Astrocyte of the spinal cord (primary cell): ENCODE measurements around the gene NPL.

Experiments
- DNase-seq: peaks from one replicate; pipeline ENCODE4 v3.0.0; 2011; ENCODE audit warnings: low read depth, low spot score
- H3K4me3 ChIP-seq: 2 replicates; pipeline ENCODE4 v1.5.1; 2011; ENCODE audit warnings: low read depth, mild to moderate bottlenecking, low read length, moderate library complexity
- in situ Hi-C: cut with HindIII; loops from 2 replicates; pipeline ENCODE4 v1.10.0; 2017; ENCODE audit warnings: low sequenced_read_pairs
- TF ChIP-seq, protein P1 (sequence below): IDR thresholded peaks from 2 replicates; pipeline ENCODE4 v1.5.1; 2012; ENCODE audit warnings: low read depth, mild to moderate bottlenecking, low read length, inconsistent platforms

The NPL gene

DNA sequence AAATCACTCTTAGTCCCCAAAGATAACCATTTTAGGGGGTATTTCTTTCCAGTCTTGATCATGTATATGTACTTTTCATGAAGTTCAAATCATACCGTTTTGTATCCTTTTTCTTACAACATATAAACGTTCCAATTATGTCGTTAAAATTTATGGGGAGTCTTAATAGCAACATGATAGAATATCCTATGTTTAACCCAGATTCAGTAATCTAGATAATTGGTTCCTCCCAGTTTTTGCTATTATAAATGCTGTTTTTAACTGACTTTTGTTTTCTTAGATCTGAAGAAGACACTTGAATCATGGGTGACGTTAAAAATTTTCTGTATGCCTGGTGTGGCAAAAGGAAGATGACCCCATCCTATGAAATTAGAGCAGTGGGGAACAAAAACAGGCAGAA is 52.7 kb downstream of the NPL start:
- no peak for DNase-seq
- TF ChIP-seq, protein P1, sequence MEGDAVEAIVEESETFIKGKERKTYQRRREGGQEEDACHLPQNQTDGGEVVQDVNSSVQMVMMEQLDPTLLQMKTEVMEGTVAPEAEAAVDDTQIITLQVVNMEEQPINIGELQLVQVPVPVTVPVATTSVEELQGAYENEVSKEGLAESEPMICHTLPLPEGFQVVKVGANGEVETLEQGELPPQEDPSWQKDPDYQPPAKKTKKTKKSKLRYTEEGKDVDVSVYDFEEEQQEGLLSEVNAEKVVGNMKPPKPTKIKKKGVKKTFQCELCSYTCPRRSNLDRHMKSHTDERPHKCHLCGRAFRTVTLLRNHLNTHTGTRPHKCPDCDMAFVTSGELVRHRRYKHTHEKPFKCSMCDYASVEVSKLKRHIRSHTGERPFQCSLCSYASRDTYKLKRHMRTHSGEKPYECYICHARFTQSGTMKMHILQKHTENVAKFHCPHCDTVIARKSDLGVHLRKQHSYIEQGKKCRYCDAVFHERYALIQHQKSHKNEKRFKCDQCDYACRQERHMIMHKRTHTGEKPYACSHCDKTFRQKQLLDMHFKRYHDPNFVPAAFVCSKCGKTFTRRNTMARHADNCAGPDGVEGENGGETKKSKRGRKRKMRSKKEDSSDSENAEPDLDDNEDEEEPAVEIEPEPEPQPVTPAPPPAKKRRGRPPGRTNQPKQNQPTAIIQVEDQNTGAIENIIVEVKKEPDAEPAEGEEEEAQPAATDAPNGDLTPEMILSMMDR, result no peak
- H3K4me3 ChIP-seq, result no peak overlapping the region
- in situ Hi-C loops, result no loop called here

DNA sequence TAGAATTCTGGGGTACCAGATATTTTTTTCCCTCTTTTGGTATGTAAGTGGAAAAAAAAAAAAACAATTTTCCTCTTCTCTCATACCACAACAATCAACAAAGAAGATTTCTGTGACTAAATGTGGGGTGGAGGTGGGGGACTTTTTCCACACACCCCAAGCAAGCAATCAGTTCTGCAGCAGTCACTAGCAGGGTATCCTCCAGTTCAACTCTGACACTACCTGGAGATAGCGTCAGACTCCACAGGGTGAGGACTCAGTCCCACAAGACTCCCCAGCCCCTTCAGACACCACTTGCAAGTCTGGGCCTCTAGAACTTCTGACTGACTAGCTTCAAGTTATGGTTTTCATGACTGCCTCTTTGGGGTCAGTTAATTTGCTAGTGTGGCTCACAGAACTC is 55.8 kb downstream of the NPL start:
- no peak overlapping the region for H3K4me3 ChIP-seq

DNA sequence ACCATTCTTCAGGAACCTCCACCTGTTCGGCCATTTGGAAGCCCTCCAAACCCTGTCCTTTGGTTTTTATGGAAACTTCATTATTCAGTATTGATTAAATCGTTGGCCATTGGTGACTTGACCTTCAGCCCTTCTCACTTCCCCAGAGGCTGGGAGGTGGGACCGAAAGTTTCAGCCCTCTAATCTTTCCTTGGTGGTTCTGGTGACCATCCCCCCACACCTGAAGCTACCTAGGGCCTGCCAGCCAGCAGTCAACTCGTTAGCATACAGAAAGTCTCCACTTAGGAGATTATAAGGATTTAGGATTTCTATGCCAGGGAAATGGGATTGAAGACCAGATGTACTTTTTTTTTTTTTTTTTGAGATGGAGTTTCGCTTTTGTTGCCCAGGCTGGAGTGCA is 56.3 kb downstream of the NPL start:
- TF ChIP-seq, protein P1, result no peak
- no peak for DNase-seq
- in situ Hi-C loops, result no loop called here
- H3K4me3 ChIP-seq, result no peak overlapping the region

More for the DNA sequence above, 55.8 kb downstream of the NPL start:
- in situ Hi-C loops, result no loop called here
- TF ChIP-seq, protein P1, result no peak
- DNase-seq, result no peak

DNA sequence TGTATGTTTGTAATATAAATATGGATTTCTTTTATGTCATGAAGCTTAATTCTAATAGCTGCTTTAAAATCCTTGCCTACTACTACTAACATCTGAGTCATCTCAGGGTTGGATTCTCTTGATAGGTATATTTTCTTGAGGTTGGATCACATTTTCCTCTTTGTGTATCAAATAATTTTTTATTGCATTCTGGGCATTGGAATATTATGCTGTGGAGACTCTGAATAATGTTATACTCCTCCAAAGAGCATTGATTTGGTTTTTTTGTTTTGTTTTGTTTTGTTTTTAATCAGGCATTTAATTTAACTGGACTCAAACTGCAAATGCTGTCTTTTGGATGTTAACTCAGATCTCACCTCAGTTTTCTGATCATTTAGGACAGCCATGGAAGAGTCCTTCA is 57.5 kb downstream of the NPL start:
- in situ Hi-C loops, result no loop called here
- no peak for DNase-seq
- TF ChIP-seq, protein P1, result no peak
- H3K4me3 ChIP-seq, result no peak overlapping the region

DNA sequence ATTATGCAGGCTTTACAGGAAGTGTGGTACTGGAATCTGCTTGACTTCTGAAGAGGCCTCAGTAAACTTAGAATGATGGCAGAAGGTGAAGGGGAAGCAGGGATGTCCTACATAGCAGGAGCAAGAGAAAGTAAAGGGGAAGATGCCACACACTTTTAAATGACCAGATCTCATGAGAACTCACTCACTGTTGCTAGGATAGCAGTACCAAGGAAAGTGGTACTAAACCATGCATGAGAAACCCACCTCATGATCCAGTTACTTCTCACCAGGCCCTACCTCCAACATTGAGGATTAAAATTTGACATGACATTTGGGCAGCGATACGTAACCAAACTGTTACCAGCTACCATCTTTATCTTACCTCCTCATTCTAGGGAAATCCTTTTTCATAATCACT is 59.2 kb downstream of the NPL start:
- TF ChIP-seq, protein P1, result no peak
- DNase-seq, result no peak
- H3K4me3 ChIP-seq, result no peak overlapping the region
- in situ Hi-C loops, result no loop called here

DNA sequence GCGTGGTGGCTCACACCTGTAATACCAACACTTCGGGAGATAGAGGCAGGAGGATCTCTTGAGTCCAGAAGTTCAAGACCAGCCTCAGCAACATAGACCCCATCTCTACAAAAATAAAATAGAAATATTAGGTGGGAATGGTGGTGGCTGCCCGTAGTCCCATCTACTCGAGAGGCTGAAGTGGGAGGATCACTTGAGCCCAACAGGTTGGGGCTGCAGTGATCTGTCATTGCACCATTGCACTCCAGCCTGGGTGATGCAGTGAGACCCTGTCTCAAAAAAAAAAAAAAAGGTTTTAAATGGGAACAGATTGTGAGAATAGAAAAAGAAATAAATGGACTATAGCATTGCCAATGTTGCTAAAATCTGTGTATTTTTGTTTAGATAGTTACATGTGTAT is 60.7 kb downstream of the NPL start:
- no peak overlapping the region for H3K4me3 ChIP-seq
- in situ Hi-C loops, result no loop called here
- TF ChIP-seq, protein P1, result no peak

DNA sequence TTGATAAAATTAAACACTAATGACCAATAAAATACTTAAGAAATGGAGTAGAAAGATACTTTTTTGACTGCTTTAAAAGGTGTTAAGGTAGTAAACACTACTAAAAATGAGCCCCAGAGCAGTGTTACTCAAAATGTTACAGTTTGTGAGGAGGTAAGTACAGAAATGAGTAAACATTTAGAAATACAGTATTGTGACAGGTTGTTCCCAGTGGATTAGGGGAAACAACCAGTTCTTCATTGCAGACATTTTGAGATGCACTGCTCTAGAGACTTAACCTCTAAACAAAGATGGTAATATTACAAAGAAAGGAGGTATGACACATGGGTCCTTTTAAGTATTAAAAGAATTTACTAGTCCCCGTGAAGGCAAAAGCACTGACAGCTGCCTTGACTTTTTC is 62.3 kb downstream of the NPL start:
- H3K4me3 ChIP-seq, result no peak overlapping the region
- TF ChIP-seq, protein P1, result no peak
- DNase-seq, result no peak
- in situ Hi-C loops, result no loop called here

More for the DNA sequence above, 60.7 kb downstream of the NPL start:
- DNase-seq, result no peak
